ENCODE measurements around the gene SLC35A5.

DNA sequence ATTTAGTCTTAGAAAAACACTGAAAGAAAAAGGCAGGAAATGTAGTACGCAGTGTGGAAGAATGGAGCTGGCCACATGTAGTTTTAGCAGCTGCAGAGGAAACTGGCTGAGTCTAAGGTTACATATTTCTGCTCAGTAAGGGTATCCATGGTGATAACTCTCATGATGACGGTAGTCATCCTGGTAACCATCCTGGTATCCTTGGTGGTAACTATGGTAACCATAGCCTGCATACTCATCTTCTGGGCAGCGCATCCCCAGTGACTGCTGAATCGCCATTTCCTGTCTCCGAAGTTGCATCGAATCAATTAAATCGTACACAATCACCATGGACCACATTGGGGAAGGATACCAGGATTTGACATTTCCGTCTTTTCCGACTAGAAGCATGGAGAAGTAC lies 43.4 kb downstream of the SLC35A5 start:
- no peak for TF ChIP-seq CTCF (IDR thresholded peaks at IDR 0.05 in 2 of 3, conservative IDR thresholded peaks at IDR 0.05 in 1 of 3; ENCODE audit: insufficient read depth in 2 of 3, low read depth in 1 of 3, low read length in 3 of 3)
- no peak for TF ChIP-seq POLR2AphosphoS5 (IDR thresholded peaks at IDR 0.05; ENCODE audit: control insufficient read depth, insufficient read depth, low read depth, low read length)
- TF ChIP-seq, protein P1, sequence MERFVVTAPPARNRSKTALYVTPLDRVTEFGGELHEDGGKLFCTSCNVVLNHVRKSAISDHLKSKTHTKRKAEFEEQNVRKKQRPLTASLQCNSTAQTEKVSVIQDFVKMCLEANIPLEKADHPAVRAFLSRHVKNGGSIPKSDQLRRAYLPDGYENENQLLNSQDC (CRISPR knock-in tag; IDR thresholded peaks at IDR 0.05), result no peak
- TF ChIP-seq PHF8 (IDR thresholded peaks at IDR 0.05; ENCODE audit: borderline replicate concordance, low read length), result no peak
- no peak for TF ChIP-seq RNF219 (CRISPR knock-in tag; IDR thresholded peaks at IDR 0.05)

Data from K562 (cell line).